ENCODE data around the gene ANKRD52. TPM values are rescaled to one million over a fixed set of nuclear protein-coding genes. Genes with fewer than 3 reads are reported as not detected.
A peak's percentile ranks its signal among the peaks of the same experiment; 100 is the strongest.

ANKRD52 gene
- total RNA-seq, 1 experiment from 2014 or later, result 45.3 TPM

- TF ChIP-seq CTCF (IDR thresholded peaks at IDR 0.05; ENCODE audit: unreplicated experiment), result no peak
- no peak for DNase-seq
- BruUV-seq (replicated peaks), result no TSS peak
- H3K36me3 Mint-ChIP-seq (ENCODE audit: insufficient read depth, unreplicated experiment), result peaks cover 45% of the 10 kb centered on the region
- H3K27me3 Mint-ChIP-seq (ENCODE audit: unreplicated experiment), result no peaks in the 10 kb centered on the region
- intact Hi-C loops (cut with micrococcal nuclease; ENCODE audit: unreplicated experiment), result loop anchor here (1.0 to 2.0 kb wide), 2 partner anchors 64 to 274 kb away; no protein-coding TSS in a partner anchor
- no peaks in the 10 kb centered on the region for H3K9me3 Mint-ChIP-seq (ENCODE audit: low read depth, unreplicated experiment)
- H3K27ac Mint-ChIP-seq (ENCODE audit: unreplicated experiment), result peak overlapping the region; percentile 98
- H3K4me3 Mint-ChIP-seq (ENCODE audit: low read depth, unreplicated experiment), result peak overlapping the region; percentile 89
- H3K4me1 Mint-ChIP-seq (ENCODE audit: low read depth, unreplicated experiment), result peaks cover 41% of the 10 kb centered on the region
- CTCF ChIA-PET, result interaction anchor here (0.6 to 3.8 kb wide), 8 partner anchors 16 to 1674 kb away, joined by 3 to 53 read pairs (median 14); partner anchors contain the start of genes ESYT1, LACRT, RNF41 and ZC3H10
Measured at GRCh38 chr12:56190695-56191155, 67.5 kb downstream of the ANKRD52 start.

DNA sequence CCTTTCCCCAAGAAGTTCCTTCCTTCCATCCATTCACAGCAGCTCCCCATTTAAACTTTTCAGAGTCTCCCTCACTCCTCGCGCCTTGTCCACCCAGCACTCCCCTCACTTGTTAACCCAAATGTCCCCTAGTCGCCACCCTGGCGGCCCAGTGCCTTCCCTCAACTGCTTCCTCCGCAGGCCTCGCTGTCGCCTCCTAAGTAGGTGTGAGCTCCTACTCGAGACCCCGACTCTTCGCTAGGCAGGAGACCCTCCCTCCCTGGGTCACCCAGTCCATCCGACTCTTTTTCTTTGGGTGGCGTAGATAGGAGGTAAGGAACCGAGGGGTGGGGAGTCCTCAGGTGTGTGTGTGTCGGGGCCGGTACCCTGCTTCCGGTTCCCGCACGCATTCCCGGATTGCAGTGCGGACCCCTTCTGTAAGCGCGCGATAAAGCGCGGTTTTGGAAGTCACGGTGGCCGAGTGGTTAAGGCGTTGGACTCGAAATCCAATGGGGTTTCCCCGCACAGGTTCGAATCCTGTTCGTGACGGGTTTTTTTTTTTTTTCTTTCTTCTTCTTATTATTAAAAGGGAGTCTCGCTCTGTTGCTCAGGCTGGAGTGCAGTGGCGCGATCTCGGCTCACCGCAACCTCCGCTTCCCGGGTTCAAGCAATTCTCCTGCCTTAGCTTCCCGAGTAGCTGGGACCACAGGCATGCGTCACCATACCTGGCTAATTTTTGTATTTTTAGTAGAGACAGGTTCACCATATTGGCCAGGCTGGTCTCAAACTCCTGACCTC is 68.1 kb downstream of the ANKRD52 start:
- CTCF ChIA-PET, result interaction anchor here (0.6 to 3.8 kb wide), 20 partner anchors 14 to 1673 kb away, joined by 3 to 53 read pairs (median 6); partner anchors contain the start of genes ESYT1, LACRT, MYL6 and PA2G4
- H3K4me3 Mint-ChIP-seq (ENCODE audit: low read depth, unreplicated experiment), result peak overlapping the region; percentile 89
- H3K9me3 Mint-ChIP-seq (ENCODE audit: low read depth, unreplicated experiment), result no peaks in the 10 kb centered on the region
- H3K36me3 Mint-ChIP-seq (ENCODE audit: insufficient read depth, unreplicated experiment), result peaks cover 48% of the 10 kb centered on the region
- TF ChIP-seq CTCF (IDR thresholded peaks at IDR 0.05; ENCODE audit: unreplicated experiment), result peak; percentile 11
- H3K4me1 Mint-ChIP-seq (ENCODE audit: low read depth, unreplicated experiment), result peaks cover 41% of the 10 kb centered on the region
- no peaks in the 10 kb centered on the region for H3K27me3 Mint-ChIP-seq (ENCODE audit: unreplicated experiment)
- intact Hi-C loops (cut with micrococcal nuclease; ENCODE audit: unreplicated experiment), result loop anchor here (1.0 to 10.0 kb wide), 4 partner anchors 63 to 274 kb away; partner anchors contain the start of genes RPS26 and ZC3H10
- BruUV-seq (replicated peaks), result no TSS peak
- H3K27ac Mint-ChIP-seq (ENCODE audit: unreplicated experiment), result peak overlapping the region; percentile 98
- DNase-seq, result peak; percentile 96

DNA sequence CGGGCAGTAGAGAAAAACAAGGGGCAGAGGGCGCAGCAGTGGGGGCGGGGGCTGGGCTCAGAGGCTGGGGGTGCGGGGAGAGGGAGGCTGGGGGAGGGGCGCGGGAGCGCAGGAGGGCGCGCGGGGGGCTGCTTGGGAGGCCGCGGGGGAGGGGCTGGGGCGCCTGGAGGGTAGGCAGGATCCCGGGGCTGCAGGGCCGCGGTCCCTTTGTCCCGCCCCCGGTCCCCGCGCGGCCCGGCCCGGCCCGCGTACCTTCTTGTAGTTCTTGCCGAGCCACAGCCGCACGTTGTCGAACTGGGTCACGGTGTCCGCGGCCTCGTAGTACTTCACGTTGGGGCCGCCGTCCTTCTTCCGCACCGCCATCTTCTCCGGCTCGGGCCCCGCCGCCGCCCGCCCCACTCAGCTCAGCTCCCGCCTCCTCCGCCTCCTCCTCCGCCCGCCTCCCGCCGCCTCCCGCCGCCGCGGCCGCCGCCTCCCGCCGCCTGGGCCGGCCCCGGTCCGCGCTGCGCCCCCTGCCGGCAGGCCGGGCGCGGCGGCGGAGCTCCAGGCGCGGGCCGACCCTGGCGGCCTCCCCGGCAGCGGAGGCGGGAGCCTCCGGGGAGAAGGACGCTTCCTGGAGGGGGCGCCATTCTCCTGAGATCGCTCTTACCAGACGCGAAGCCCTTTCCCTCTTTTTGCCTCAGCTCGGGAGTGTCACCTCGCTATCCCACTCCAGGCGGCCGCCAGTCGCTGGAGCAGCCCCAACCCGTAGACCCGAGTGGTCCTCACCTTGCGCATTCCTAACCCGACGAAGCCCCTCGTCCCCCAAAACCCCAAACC is 68.9 kb downstream of the ANKRD52 start, which contains the start of gene SMARCC2:
Gene SMARCC2 (minus strand): TSS at position 385 of the 819 bp plus-strand sequence. CDS start 22 bp downstream, at position 363.
- intact Hi-C loops (cut with micrococcal nuclease; ENCODE audit: unreplicated experiment), result loop anchor here (2.0 to 10.0 kb wide), 2 partner anchors 71 to 145 kb away; partner anchors contain the start of genes RPS26 and ZC3H10
- H3K36me3 Mint-ChIP-seq (ENCODE audit: insufficient read depth, unreplicated experiment), result peaks cover 53% of the 10 kb centered on the region
- peak; percentile 96 for DNase-seq
- H3K27ac Mint-ChIP-seq (ENCODE audit: unreplicated experiment), result peak within 1 kb of the TSS; percentile 98
- peak; percentile 94 for TF ChIP-seq CTCF (IDR thresholded peaks at IDR 0.05; ENCODE audit: unreplicated experiment)
- no peaks in the 10 kb centered on the region for H3K9me3 Mint-ChIP-seq (ENCODE audit: low read depth, unreplicated experiment)
- CTCF ChIA-PET, result interaction anchor here (0.6 to 3.8 kb wide), 21 partner anchors 13 to 1862 kb away, joined by 3 to 53 read pairs (median 7); partner anchors contain the start of genes COQ10A, ESYT1, MYL6 and PA2G4
- H3K4me3 Mint-ChIP-seq (ENCODE audit: low read depth, unreplicated experiment), result peak within 1 kb of the TSS; percentile 89
- no peaks in the 10 kb centered on the region for H3K27me3 Mint-ChIP-seq (ENCODE audit: unreplicated experiment)
- no TSS peak for BruUV-seq (replicated peaks)
- peaks cover 41% of the 10 kb centered on the region for H3K4me1 Mint-ChIP-seq (ENCODE audit: low read depth, unreplicated experiment)

- no peaks in the 10 kb centered on the region for H3K9me3 Mint-ChIP-seq (ENCODE audit: low read depth, unreplicated experiment)
- CTCF ChIA-PET, result interaction anchor here (0.8 to 3.8 kb wide), 13 partner anchors 12 to 276 kb away, joined by 3 to 53 read pairs (median 11); partner anchors contain the start of genes COQ10A, ESYT1, MYL6 and RNF41
- peaks cover 57% of the 10 kb centered on the region for H3K36me3 Mint-ChIP-seq (ENCODE audit: insufficient read depth, unreplicated experiment)
- TF ChIP-seq CTCF (IDR thresholded peaks at IDR 0.05; ENCODE audit: unreplicated experiment), result no peak
- H3K27me3 Mint-ChIP-seq (ENCODE audit: unreplicated experiment), result no peaks in the 10 kb centered on the region
- H3K27ac Mint-ChIP-seq (ENCODE audit: unreplicated experiment), result peak overlapping the region; percentile 88
- intact Hi-C loops (cut with micrococcal nuclease; ENCODE audit: unreplicated experiment), result loop anchor here (2.0 to 10.0 kb wide), 2 partner anchors 70 to 144 kb away; partner anchors contain the start of genes RPS26 and ZC3H10
- H3K4me1 Mint-ChIP-seq (ENCODE audit: low read depth, unreplicated experiment), result peaks cover 41% of the 10 kb centered on the region
- DNase-seq, result no peak
- no TSS peak for BruUV-seq (replicated peaks)
- H3K4me3 Mint-ChIP-seq (ENCODE audit: low read depth, unreplicated experiment), result peak overlapping the region; percentile 89
Measured at GRCh38 chr12:56188778-56189098, 69.4 kb downstream of the ANKRD52 start.

All from Calu3 (cell line).